GM19328 (cell line): ENCODE results near the gene TMEM181.
"Not testable (repeated sequence)": the region's sequence is repeated elsewhere in the genome, so short reads cannot be mapped to it uniquely, and the experiment has no call there.

ENCODE experiments used
- ATAC-seq: cut with Tn5 transposase; IDR thresholded peaks from one replicate; pipeline ENCODE4 v1.9.1; 2021; ENCODE audit warnings: mild to moderate bottlenecking, moderate library complexity; ENCODE audit not compliant: unreplicated experiment

TMEM181 gene

DNA sequence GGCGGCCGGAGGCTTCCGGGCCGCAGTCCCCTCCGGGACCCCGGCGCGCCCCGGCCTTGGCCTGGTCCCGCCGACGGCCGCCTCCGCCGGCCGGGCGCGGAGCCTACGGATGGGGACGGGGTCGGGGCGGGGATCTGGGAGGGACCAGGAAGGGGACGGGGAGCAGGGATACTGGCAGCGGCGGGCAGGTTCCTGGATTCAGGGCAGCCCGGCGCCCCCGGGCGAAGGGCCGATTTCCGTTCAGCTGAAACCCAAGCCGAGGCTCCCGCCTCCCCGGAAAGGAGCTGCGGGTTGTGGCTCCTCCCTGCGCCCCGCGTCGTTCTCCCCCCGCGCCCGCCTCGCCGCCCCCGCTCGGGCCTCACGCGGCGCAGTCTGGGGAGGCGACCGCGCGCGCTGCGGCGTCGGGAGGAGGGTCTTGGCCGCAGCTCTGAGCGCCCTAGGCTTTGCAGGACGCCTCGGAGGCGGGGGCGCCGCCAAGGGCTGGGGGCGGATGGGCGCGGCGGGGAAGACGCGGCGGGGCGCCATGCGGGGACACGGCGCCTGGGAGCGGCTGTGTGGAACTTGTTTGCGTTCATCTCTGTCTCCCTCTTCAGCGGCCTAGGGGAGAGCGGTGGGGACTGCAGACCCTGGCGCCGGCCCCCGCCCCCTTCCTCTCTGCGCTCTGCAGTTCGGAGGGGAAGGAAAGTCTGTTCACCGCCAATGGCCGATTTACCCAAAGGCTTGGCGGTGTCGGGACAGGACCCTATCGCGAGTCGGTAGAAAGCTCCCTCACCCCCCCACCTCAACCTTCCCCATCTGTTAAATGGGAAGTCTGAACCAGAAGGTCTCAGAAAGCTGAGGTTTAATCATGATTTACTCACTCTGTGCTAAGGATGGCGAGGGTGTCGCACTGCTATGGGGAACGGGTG is 22.7 kb upstream of the TMEM181 start:
- ATAC-seq = no peak

DNA sequence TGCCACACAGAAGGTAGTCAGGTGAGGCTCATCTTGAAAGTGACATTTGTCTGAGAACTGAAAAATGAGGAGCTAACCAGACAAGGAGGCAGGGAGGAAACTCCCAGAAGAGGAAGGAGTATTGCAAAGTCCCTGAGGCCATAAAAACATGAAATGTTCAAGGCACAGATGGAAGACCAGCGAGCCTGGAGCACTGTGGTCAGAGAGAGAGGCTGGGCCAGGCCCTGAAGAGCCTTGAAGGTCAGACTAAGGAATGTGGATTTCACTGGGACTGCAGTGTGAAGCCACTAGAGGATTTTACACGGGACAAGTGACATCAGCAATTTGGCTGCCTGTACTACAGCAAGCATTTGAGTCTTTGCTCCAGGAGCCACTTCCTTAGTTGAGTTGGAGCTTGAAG is 21.1 kb upstream of the TMEM181 start:
- ATAC-seq = no peak

DNA sequence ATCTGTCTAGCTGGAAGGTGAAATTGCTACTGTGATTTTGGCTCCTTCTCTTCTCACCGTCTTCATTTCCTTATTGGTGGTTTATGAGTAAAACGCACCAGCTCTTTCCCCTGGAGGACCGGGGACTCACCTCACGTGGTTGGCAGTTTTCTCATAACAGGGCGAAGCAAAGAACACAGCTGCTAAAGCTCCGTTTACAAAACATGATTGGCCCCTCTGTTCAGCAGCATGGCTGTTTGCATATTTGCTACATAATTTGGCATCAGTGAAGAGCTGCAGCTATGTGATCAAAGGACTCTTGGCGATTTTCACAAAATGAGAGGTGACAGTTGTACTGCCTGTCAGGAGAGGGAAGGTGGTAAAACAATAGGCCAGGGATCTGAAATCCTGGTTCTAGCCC is 20.5 kb upstream of the TMEM181 start:
- no peak for ATAC-seq

DNA sequence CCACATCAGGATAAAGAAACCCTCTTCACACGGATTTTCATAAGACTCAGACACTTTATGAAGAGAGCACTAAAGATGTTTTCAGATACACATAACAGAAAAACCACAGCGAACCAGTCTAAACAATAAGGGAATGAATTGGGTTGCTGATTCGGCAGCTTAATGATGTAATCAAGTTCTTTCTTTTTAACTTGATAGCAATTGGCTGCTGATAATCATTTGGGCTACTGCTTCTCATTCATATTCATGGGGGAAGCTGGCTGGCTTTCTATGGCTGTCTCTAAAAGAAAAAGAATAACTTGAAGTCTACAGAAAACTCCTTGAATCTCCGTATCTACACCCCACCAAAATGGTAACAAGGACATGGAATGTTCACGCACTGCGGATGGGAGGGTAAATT is 20.0 kb upstream of the TMEM181 start:
- no peak for ATAC-seq

DNA sequence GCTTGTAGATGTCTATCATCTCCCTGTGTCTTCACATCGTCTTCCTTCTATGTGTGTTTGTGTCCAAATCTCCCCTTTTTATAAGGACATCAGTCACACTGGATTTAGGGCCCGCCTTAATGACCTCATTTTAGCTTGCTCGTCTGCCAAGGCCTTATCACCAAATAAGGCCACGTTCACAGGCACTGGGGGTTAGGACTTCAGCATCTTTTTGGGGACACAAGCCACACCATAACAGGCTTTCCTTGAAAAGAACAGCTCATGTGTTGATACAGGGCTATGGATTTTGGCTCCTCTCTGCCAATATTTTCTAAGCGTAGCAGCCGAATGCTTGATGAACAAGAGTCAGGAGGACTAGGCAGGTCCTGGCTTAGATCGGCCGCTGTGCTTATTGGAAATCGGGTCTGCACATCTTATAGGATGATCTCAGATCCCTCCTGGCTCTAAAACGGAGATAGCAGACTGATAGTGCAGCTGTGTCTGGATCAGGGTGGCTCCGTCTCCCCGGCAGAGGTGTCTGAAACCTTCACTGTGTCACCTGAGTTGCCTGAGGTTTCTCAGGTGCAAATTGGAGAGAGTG is 16.2 kb upstream of the TMEM181 start:
- ATAC-seq = no peak

DNA sequence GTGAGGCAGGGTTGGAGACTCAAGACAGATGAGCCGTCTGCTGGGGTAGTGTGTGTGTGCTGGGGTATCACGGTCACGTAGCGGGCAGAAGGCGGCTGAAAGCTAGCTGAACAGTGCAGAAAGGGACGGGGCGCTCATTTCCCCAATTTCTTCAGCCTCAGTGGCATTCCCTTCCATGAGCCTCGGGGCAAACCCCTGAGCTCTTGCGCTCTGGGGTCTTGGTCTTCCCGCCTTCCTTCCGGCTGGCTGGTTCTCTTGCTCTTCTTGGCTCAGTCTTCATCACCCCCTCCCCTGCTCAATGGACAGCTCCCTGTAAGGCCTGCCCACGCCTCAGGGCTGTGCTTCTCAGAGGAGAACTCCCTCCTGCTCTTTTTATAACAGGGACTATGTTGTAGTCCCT is 15.5 kb upstream of the TMEM181 start:
- no peak for ATAC-seq

DNA sequence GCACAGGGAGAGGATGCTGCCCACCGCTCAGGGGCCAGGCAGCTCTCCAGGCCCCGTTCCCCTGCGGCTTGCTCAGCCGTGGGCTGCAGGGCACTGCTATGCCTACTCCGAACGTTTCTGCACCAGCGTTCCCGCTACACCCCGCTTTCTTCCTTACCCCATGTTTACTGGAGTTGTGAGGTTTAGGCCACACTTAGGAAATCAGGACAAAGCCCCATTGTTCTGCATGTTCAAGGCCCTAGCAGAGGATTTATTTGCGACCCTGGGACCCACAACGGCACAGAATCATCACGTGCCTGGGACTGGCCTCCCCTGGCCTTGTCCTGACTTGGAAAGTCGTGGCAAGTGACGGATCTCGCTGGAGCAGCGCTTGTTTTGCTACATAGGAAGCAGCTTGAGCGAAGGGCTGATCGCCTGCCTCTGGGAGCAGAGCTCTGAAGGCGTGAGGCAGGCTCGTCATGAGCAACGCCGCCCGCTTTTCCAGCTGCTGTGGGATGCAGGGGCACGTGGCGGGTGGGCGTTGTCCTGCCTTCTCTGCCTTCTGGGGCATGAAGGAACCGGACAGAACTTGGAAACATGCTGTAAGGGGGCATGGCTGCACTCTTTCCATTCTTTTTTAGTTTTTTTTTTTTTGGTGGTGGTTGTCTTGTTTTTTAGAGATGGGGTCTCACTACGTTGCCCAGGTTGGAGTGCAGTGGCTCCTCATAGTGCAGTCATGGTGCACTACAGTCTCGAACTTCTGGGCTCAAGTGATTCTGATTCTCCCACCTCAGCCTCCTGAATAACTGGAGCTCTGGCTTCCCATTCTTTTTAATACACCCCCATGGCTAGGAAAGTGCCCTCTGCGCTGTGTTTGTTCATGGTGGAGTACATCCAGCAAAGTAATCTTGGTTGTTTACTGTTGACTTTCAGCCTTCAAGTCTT is 14.6 kb upstream of the TMEM181 start:
- ATAC-seq = no peak

DNA sequence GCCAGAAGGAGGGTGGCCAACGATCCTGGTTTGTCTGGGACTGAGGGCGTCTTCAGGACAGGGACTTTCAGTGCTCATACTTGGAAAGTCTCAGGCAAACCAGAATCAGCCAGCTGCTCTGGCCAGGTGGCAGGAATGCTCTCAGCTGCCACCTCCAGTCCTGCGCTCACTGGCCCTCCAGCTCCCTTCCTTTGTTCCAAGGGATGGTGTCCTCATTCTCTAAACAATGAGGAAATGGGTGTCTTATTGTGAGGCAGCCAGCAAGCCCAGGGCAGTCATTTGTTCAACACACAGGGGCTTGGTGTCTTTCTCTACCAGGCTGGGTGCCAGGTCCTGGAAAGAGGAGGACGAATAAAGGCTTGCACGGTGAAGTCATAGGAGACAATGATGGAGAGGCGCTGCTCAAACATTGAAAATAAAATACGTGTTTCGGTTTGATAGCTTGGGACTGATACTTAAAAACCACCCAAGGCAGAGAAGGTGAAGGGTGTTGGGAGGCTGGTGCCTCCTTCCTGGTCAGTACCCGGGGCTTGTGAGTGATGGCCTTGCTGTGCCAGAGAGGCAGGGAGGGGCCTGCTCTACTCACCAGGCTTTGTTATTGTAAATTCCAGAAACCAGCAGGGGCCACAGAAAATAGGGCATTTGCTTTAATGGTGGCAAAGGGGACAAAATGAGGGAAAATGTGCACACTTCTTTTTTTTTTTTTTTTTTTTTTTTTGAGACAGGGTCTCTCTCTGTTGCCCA is 11.3 kb upstream of the TMEM181 start:
- ATAC-seq = no peak

DNA sequence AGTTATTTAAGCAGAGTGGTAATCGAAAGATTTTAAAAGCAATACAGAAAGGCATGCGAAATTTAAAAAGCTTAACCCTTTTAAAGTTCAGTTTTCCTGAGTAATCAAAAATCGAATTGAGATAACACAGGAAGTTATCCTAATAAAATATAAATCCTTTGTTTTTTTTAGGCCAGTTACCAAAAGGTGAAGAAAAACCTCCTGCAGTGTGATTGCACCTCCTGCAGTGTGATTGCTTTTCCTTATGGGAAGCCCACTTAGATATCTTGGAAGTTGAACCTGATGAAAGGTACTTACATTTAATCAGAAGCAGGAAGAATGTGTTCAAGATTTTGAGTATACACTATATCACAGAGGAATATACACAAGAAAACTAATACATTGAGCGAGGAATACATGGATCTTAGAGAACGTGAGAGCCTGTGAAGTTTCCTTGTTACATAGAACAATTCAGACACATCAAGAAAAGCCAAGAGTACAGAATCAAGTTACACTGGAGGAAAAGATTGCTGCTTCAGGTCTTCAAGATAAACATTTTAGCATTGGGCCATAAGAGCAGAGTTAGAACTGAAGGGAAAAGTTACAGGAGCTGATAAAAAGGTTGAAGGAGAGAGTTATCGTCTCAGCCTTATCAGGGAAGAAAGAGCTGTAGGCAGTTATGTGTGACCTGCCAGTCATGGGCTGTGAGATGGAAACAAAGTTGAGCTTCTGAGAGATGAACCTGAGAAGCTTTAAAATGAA is 7.7 kb upstream of the TMEM181 start:
- ATAC-seq = no peak

DNA sequence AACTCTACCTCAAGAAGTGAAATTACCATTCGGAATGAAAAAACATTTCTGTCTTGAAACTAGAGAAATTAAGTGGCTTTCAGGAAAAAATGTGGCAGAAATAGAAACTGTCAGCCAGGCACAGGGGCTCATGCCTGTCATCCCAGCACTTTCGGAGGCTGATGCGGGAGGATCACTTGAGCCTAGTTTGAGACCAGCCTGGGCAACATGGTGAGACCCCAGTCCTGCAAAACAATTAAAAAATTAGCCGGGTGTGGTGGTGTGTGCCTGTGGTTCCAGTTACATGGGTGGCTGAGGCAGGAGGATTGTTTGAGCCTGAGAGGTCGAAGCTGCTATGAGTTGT is 7.1 kb upstream of the TMEM181 start:
- ATAC-seq = no peak

DNA sequence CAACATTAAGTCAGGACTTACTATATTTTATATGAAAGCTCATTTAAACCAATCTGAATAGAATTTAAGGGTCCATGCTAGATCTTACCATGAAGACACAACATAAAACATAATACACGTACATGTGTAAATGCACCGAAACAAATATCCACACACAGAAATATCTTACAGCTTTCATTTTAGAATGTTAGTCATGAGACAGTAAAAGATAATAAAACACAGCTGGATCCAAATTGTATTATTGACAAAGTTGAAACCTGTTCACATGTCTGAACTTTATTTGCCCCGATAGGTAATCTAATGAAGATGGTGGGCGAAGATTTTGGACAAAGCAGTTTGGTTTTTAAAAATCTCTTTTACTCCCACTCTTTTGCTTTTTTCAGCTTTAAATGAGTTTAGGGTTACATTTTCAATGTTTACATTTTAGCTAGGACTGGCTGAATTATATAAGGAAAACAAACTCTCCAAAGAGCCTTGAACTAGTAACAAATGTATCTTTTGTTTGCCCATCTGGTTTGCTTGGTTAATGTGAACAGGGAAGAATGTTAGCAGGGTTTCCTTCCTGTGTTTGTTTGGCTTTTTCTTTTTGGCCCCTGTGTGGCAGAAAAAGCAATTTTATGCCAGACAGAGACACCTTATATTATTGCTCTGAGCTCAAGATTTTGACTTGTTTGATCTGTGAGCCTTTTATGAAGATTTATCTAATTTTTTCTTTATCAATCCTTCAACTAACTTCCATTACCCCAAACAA is 5.1 kb upstream of the TMEM181 start:
- ATAC-seq = no peak

DNA sequence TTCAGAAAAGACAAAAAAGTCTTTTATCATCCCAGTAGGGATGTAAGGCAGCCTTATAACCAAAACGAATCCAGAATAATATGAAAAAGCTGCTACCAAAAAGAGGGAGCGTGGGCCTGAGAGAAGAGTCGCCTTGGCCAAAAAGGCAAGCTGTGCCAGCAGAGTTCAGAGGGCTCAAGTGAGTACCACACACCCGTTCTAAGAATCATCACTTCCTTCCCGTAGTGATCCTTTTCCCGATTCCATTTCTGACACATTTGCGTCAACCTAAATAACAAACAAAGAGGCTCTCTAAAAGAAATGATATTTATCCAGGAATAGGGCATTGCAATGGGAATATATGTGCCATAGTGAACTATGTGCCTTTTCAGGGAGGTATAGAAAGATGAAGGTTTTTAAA is 3.8 kb upstream of the TMEM181 start:
- ATAC-seq = no peak

DNA sequence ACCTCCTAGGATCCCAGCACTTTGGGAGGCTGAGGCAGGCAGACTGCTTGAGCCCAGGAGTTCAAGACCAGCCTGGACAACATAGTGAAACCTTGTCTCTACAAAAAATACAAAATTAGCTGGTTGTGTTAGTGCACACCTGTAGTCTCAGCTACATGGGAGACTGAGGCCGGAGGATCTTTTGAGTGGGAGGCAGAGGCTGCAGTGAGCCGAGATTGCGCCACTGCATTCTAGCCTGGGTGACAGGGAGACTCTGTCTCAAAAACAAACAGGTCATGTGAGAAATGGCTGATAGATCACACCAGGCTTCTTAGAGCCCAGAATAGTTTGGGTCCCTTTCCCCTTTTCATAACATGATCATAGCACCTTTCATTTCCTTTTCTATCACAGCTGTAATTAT is 2.8 kb upstream of the TMEM181 start:
- ATAC-seq = not testable (repeated sequence)

DNA sequence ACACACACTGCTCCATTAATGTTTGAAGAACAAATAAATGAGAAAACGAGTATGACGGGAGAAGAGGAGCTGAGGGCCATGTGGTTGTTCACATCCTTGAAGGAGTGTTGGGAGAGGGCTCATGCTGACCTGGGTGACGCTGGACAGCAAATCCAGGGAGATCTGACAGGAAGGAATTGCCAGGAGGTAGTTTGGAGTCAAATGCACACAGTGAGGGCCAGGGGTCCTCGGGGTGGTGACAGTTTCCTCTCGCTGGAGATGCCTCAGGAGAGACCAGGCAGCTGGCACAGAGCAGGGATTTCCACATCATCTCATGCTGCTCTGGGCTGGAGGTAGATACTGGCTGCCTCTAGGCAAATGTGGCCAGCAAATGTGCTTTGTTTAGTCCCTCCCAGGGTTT is 2.0 kb upstream of the TMEM181 start:
- ATAC-seq = no peak

DNA sequence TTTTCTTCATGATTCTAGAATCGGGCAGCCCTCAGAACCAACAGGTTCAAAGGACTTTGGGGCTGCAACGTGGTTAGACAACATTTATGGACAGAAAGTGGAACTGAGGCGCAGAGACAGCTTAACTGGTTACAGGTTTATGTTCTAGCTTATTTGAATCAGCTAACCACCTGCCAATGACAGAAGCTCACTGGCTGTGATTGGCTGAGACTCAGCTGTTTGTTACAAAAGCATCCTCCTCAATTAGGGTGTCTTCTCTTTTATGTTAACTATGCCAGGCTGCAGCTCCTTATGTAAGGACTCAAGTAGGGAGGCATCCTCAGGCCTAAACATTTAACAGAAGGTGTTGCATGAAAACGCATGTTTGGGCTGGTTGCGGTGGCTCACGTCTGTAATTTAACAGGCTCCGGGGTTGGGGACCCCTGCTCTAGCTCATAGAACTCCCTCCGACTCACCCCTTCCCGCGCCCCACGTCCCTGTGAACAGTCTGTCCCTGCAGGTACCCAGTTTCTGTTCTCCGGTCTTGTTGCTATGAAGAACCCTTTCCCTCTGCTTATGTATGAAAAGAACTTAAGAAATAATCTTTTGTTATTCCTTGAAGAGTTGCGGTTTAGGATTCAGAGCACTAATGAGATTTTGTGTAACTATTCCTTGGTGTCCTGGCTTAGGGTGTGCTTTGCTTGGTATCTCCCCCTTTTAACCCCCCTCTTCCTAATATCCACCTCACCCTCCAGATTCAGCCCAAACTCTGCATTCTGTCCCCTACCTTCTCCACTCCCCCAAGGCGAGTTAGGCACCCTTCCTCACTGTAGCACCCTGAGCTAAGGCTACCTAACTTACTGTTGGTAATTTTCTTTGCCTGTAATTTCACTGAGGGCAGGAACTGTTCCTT is 1.2 kb upstream of the TMEM181 start:
- ATAC-seq = no peak

DNA sequence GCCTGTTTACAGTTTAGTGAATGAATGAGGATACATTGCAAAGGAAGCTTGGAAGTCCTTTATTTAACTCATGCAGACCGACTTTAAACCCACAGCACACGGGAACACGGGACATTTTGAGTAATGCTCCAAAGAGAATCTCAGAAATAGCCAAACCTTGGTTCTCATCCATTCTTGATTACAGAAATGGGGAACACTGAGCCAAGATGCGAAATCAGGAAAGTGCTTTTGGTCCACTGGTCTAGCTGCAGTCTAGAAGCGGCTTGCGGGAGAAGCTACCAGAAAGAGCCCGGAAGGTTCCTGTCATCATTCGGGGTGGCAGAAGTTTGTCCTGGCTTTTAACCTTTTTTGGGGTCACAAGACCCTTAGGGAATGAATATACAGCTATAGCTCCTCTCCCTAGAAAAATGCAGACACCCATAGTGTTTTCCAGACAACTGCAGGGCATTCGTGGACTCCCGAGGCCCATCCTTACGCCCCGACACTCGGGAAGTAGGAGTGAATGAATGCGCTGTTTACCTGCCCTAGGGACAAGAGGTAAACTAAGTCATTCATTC is 475 bp upstream of the TMEM181 start:
- ATAC-seq = no peak

DNA sequence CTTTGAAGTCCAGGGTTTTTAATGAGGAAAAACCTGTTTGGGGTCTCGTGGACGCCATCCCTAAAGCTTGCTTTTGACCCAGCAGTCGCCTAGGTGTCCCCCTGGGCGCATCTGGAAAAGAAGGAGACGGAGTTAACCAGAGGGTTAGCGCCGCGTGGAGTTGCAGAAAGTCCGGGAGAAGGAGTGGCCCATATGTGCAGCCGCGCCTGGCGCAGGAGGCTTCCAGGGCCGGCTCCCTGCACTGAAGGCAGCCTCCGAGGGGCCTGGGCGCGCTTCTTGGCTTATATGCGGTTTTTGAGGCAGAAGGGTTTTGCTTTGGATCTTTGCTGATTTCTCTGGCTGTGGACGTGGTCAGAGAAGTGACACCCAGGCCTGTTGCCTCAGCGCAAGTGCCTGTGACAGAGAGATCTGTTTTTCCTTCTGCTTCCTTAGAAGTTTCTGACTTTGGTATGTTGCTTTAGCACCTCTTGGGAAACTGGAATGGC is 987 bp downstream of the TMEM181 start:
- no peak for ATAC-seq

DNA sequence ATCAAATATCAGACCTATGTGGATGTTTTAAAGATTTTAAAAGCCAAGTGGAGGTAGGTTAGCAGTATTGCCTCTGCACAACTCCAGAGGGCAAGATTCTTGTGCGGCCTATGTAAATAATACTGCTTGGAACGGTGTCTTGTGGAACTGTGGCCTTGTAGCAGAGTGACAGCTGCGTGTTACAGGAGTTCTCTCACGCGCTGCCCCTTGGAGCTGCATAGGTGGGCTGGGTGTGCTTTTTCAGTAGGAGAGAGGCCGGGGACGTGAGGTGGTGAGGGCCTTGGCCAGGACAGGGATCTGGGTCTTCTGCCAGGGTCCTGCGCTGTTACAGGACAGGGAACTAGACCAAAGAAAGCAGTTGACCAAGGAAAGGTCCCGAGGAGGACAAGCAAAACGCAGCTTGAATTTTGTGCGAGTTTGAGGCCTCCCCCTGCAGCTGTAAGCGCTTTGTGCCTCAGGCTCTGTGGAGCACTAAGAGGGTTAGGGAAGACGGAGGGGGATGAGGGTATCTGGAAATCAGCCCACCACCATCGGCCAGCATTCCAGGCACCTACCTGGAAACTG is 1.5 kb downstream of the TMEM181 start:
- no peak for ATAC-seq
